H9 (cell line): ENCODE results near the gene XBP1. TPM values are rescaled to one million over a fixed set of nuclear protein-coding genes. Genes with fewer than 3 reads are reported as not detected.

Experiments used
- DNase-seq: peaks from one replicate; pipeline ENCODE4 v3.0.0-alpha.2; 2017
- H2AFZ ChIP-seq: one replicate; pipeline ENCODE4 v1.6.1; 2013; ENCODE audit warnings: mild to moderate bottlenecking, low read length, control low read depth, moderate library complexity
- H2AK5ac ChIP-seq: 2 replicates; pipeline ENCODE4 v1.6.1; 2013; ENCODE audit warnings: low read length, control low read depth, mixed read lengths; ENCODE audit not compliant: insufficient read length
- H2BK120ac ChIP-seq: one replicate; pipeline ENCODE4 v1.6.1; 2013; ENCODE audit warnings: low read depth, mild to moderate bottlenecking, low read length, control low read depth, inconsistent platforms; ENCODE audit not compliant: poor library complexity, severe bottlenecking
- H2BK12ac ChIP-seq: 2 replicates; pipeline ENCODE4 v1.6.1; 2013; ENCODE audit warnings: low read length, control low read depth, mixed read lengths, low read depth; ENCODE audit not compliant: insufficient read length
- H2BK15ac ChIP-seq: 2 replicates; pipeline ENCODE4 v1.6.1; 2013; ENCODE audit warnings: low read depth, low read length, control low read depth
- H2BK20ac ChIP-seq: one replicate; pipeline ENCODE4 v1.6.1; 2013; ENCODE audit warnings: low read depth, mild to moderate bottlenecking, low read length, control low read depth, inconsistent platforms; ENCODE audit not compliant: poor library complexity, severe bottlenecking
- H2BK5ac ChIP-seq: 2 replicates; pipeline ENCODE4 v1.6.1; 2013; ENCODE audit warnings: low read length, control low read depth, mixed read lengths; ENCODE audit not compliant: insufficient read length
- H3K14ac ChIP-seq: 2 replicates; pipeline ENCODE4 v1.6.1; 2013; ENCODE audit warnings: low read length, control low read depth; ENCODE audit not compliant: insufficient read depth
- H3K18ac ChIP-seq: 2 replicates; pipeline ENCODE4 v1.6.1; 2013; ENCODE audit warnings: low read depth, mild to moderate bottlenecking, mixed read lengths, low read length, control low read depth; ENCODE audit not compliant: insufficient read length
- H3K23ac ChIP-seq: 2 replicates; pipeline ENCODE4 v1.6.1; 2013; ENCODE audit warnings: low read length, control low read depth, mixed read lengths, low read depth; ENCODE audit not compliant: insufficient read length
- H3K23me2 ChIP-seq: 2 replicates; pipeline ENCODE4 v1.6.1; 2013; ENCODE audit warnings: low read depth, mild to moderate bottlenecking, mixed read lengths, low read length, control low read depth; ENCODE audit not compliant: insufficient read length, poor library complexity, severe bottlenecking
- H3K27ac ChIP-seq: 2 replicates; pipeline ENCODE4 v1.5.1; 2013; ENCODE audit warnings: low read length, control low read depth, mixed read lengths, low read depth; ENCODE audit not compliant: insufficient read length
- H3K27me3 ChIP-seq: 2 replicates; pipeline ENCODE4 v1.6.1; 2013; ENCODE audit warnings: low read length, control low read depth, inconsistent platforms; ENCODE audit not compliant: insufficient read depth
- H3K4ac ChIP-seq: 2 replicates; pipeline ENCODE4 v1.6.1; 2013; ENCODE audit warnings: low read depth, mild to moderate bottlenecking, control low read depth, inconsistent platforms, low read length, moderate library complexity
- H3K4me1 ChIP-seq: 2 replicates; pipeline ENCODE4 v1.6.1; 2013; ENCODE audit warnings: low read length, control low read depth, inconsistent platforms; ENCODE audit not compliant: insufficient read depth
- H3K4me2 ChIP-seq: 2 replicates; pipeline ENCODE4 v1.6.1; 2013; ENCODE audit warnings: low read length, control low read depth, mixed read lengths; ENCODE audit not compliant: insufficient read length, insufficient read depth
- H3K56ac ChIP-seq: 2 replicates; pipeline ENCODE4 v1.6.1; 2013; ENCODE audit warnings: low read depth, mild to moderate bottlenecking, mixed read lengths, low read length, control low read depth; ENCODE audit not compliant: insufficient read length
- H3K79me1 ChIP-seq: 2 replicates; pipeline ENCODE4 v1.6.1; 2013; ENCODE audit warnings: low read depth, mild to moderate bottlenecking, moderate library complexity, low read length, control low read depth, inconsistent platforms; ENCODE audit not compliant: insufficient read depth, poor library complexity, severe bottlenecking
- H3K79me2 ChIP-seq: 2 replicates; pipeline ENCODE4 v1.6.1; 2013; ENCODE audit warnings: low read length, control low read depth, inconsistent platforms; ENCODE audit not compliant: insufficient read depth
- H3K9ac ChIP-seq: 2 replicates; pipeline ENCODE4 v1.6.1; 2013; ENCODE audit warnings: low read length, control low read depth, mixed read lengths; ENCODE audit not compliant: insufficient read length; ENCODE audit errors: extremely low read depth
- H3K9me3 ChIP-seq: one replicate; pipeline ENCODE4 v1.6.1; 2013; ENCODE audit warnings: low read depth, low read length, inconsistent platforms; ENCODE audit not compliant: control insufficient read depth
- H3T11ph ChIP-seq: one replicate; pipeline ENCODE4 v1.6.1; 2013; ENCODE audit warnings: mild to moderate bottlenecking, low read length, control low read depth, inconsistent platforms
- H4K20me1 ChIP-seq: one replicate; pipeline ENCODE4 v1.6.1; 2013; ENCODE audit not compliant: control insufficient read depth, insufficient read length, insufficient read depth
- H4K5ac ChIP-seq: 2 replicates; pipeline ENCODE4 v1.6.1; 2013; ENCODE audit warnings: low read depth, mild to moderate bottlenecking, mixed read lengths, low read length, control low read depth; ENCODE audit not compliant: insufficient read length
- H4K8ac ChIP-seq: replicated peaks from 2 replicates; pipeline ENCODE4 v1.6.1; 2013; ENCODE audit warnings: low read length, control low read depth, mixed read lengths, low read depth; ENCODE audit not compliant: insufficient read length
- H4K91ac ChIP-seq: 2 replicates; pipeline ENCODE4 v1.6.1; 2013; ENCODE audit warnings: low read depth, mild to moderate bottlenecking, moderate library complexity, mixed read lengths, low read length, control low read depth; ENCODE audit not compliant: insufficient read length
- H3K27ac Mint-ChIP-seq, 3 experiments: 2 replicates in 2 of 3; 3 replicates in 1 of 3; pipeline ENCODE4 v1.8.0; 2020 to 2021; ENCODE audit warnings: mixed read lengths in 3 of 3, mild to moderate bottlenecking in 1 of 3, moderate library complexity in 1 of 3
- H3K27me3 Mint-ChIP-seq: 2 replicates; pipeline ENCODE4 v1.8.0; 2021; ENCODE audit warnings: low read depth, mild to moderate bottlenecking, moderate library complexity, mixed read lengths
- H3K36me3 Mint-ChIP-seq, 3 experiments: 2 replicates in 2 of 3; 3 replicates in 1 of 3; pipeline ENCODE4 v1.8.0; 2020 to 2021; ENCODE audit warnings: low read depth in 3 of 3, mixed read lengths in 3 of 3; ENCODE audit not compliant: insufficient read depth in 1 of 3
- H3K4me1 Mint-ChIP-seq, 2 experiments: 2 replicates each; pipeline ENCODE4 v1.8.0; 2020; ENCODE audit warnings: mixed read lengths in 2 of 2
- H3K4me3 Mint-ChIP-seq, 2 experiments: 2 replicates in 1 of 2; 3 replicates in 1 of 2; pipeline ENCODE4 v1.8.0; 2020 to 2021; ENCODE audit warnings: mild to moderate bottlenecking in 2 of 2, mixed read lengths in 2 of 2, moderate library complexity in 1 of 2
- H3K9me3 Mint-ChIP-seq, 2 experiments: 2 replicates in 1 of 2; 3 replicates in 1 of 2; pipeline ENCODE4 v1.8.0; 2020; ENCODE audit warnings: mild to moderate bottlenecking in 2 of 2, mixed read lengths in 2 of 2, moderate library complexity in 1 of 2
- WGBS: extraction: QIAGEN DNeasy Blood & Tissue Kit; methylation state at CpG from one replicate; pipeline ENCODE4 v1.1.7; 2013; ENCODE audit warnings: missing lambda C conversion rate, low lambda C conversion rate, mixed read lengths; ENCODE audit not compliant: insufficient read length; ENCODE audit errors: extremely low coverage; 5-methylcytosine and 5-hydroxymethylcytosine counted together
- total RNA-seq: library from RNA; stranded (reverse); gene quantifications from 2 replicates; pipeline ENCODE4 v1.2.1, GENCODE V29; 2021
- TF ChIP-seq, protein P1 (sequence below): fragments of 200-600 bp; sonication (generic); conservative IDR thresholded peaks from 3 replicates; pipeline ENCODE4 v1.8.0; 2021; ENCODE audit warnings: antibody characterized with exemption, mild to moderate bottlenecking

The XBP1 gene
- total RNA-seq, 1 experiment from 2014 or later = 114 TPM

DNA sequence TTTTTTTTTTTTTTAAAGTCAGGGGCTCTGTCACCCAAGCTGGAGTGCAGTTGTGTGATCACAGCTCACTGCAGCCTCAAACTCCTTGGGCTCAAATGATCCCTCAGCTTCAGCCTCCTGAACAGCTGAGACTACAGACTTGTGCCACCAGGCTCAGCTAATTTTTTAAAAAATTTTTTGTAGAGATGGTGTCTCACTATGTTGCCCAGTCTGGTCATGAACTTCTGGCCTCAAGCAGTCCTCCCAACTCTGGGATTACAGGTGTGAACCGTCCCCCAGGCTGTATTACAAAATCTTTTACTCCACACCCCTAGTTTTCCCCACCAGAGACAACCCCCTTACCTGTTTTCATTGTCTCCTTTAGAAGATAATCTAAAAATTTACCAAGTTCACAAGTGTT, 26.0 kb downstream of the XBP1 start:
- H3K27me3 ChIP-seq = no peaks in the 10 kb centered on the region
- WGBS = no CpG with 5 or more reads among the region's 1 CpG
- H3K36me3 Mint-ChIP-seq = peaks cover 19 to 45% (median 41%) of the 10 kb centered on the region in 3 experiments; a peak in 6 of 7 replicates
- H3K4me2 ChIP-seq = no peak overlapping the region
- DNase-seq = no peak
- no peak overlapping the region for H3K23ac ChIP-seq
- no peaks in the 10 kb centered on the region for H3K27me3 Mint-ChIP-seq
- no peaks in the 10 kb centered on the region for H3K9me3 ChIP-seq
- no peak overlapping the region for H4K5ac ChIP-seq
- H4K91ac ChIP-seq = no peak overlapping the region
- H3K18ac ChIP-seq = no peak overlapping the region
- H2BK12ac ChIP-seq = no peak overlapping the region
- H3K9ac ChIP-seq = no peak overlapping the region
- H3K27ac ChIP-seq = no peak overlapping the region
- no peaks in the 10 kb centered on the region; the same call in 1 of the 2 replicates for H3K79me2 ChIP-seq
- H3K56ac ChIP-seq = no peak overlapping the region
- H3K14ac ChIP-seq = no peak overlapping the region
- H3K4me3 Mint-ChIP-seq = peak overlapping the region; percentile 55 to 80; a peak in 3 of 5 replicates
- no peak overlapping the region for H2AK5ac ChIP-seq
- H3T11ph ChIP-seq = no peak overlapping the region
- H2AFZ ChIP-seq = no peak overlapping the region
- no peak overlapping the region for H2BK15ac ChIP-seq
- no peak overlapping the region for H3K4ac ChIP-seq
- TF ChIP-seq, protein P1, sequence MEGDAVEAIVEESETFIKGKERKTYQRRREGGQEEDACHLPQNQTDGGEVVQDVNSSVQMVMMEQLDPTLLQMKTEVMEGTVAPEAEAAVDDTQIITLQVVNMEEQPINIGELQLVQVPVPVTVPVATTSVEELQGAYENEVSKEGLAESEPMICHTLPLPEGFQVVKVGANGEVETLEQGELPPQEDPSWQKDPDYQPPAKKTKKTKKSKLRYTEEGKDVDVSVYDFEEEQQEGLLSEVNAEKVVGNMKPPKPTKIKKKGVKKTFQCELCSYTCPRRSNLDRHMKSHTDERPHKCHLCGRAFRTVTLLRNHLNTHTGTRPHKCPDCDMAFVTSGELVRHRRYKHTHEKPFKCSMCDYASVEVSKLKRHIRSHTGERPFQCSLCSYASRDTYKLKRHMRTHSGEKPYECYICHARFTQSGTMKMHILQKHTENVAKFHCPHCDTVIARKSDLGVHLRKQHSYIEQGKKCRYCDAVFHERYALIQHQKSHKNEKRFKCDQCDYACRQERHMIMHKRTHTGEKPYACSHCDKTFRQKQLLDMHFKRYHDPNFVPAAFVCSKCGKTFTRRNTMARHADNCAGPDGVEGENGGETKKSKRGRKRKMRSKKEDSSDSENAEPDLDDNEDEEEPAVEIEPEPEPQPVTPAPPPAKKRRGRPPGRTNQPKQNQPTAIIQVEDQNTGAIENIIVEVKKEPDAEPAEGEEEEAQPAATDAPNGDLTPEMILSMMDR = no peak
- peaks cover 9 to 12% of the 10 kb centered on the region in 2 experiments for H3K4me1 Mint-ChIP-seq
- H2BK120ac ChIP-seq = no peak overlapping the region
- H4K20me1 ChIP-seq = no peaks in the 10 kb centered on the region
- peaks cover 0 to 6% of the 10 kb centered on the region in 2 experiments; a peak in 3 of 5 replicates for H3K9me3 Mint-ChIP-seq
- H2BK5ac ChIP-seq = no peak overlapping the region
- peaks cover 3% of the 10 kb centered on the region for H3K79me1 ChIP-seq
- no peaks in the 10 kb centered on the region for H3K4me1 ChIP-seq
- H4K8ac ChIP-seq = no peak overlapping the region
- no peak overlapping the region; a peak in 1 of 7 replicates for H3K27ac Mint-ChIP-seq
- H2BK20ac ChIP-seq = no peak overlapping the region
- no peaks in the 10 kb centered on the region for H3K23me2 ChIP-seq
